IPS DF 19.7 (cell line): ENCODE data around the gene CASTOR1.
"Not testable (repeated sequence)": the region's sequence is repeated elsewhere in the genome, so short reads cannot be mapped to it uniquely, and the experiment has no call there.

ENCODE experiments used
- DNase-seq: peaks from one replicate; pipeline ENCODE4 v3.0.0-alpha.2; 2013; ENCODE audit warnings: low read depth, low spot score

CASTOR1 gene

GRCh38 chr22:30289141-30289979, at the start of gene CASTOR1:
Gene CASTOR1 (minus strand): TSS chr22:30289505. CDS start chr22:30289497, 8 bp downstream.
- peak; percentile 91 for DNase-seq

DNA sequence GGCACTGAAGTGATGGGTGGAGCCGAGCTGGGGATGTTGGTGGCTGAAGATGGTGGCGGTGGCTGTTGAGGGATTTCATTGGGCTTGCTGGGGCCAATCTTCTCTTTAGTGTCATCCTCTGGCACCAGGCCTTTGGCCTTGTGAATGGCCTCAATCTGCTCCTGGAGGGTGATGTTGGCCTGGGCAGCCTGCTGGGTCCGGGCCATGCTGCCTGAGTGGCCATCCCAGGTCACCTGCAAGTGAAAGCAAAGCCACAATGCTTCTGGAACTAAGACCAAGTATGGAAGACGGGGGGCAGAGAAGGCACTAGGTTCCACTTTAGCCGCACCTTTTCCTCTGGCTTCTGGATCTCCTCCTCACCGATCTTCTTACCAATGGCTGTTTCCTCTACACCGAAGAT, 49.5 kb upstream of the CASTOR1 start:
- no peak for DNase-seq

- DNase-seq = not testable (repeated sequence)
Observed at GRCh38 chr22:30338341-30338740, 49.0 kb upstream of the CASTOR1 start.

DNA sequence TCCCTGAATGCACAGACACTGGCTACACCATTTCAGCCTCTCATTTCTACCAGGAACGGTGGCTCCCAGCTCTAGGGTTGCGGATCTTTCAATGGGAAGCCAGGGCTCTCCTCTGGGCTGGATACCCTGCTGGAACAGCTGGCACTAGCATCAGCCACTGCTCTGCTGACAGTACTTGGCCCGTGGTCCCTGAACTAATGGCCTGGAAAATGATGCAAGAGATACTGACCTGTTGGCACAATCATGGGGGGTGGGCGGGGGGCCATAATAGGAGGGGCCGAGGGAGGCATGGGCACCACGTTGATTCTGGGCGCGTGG, 48.1 kb upstream of the CASTOR1 start:
- DNase-seq = no peak

DNA sequence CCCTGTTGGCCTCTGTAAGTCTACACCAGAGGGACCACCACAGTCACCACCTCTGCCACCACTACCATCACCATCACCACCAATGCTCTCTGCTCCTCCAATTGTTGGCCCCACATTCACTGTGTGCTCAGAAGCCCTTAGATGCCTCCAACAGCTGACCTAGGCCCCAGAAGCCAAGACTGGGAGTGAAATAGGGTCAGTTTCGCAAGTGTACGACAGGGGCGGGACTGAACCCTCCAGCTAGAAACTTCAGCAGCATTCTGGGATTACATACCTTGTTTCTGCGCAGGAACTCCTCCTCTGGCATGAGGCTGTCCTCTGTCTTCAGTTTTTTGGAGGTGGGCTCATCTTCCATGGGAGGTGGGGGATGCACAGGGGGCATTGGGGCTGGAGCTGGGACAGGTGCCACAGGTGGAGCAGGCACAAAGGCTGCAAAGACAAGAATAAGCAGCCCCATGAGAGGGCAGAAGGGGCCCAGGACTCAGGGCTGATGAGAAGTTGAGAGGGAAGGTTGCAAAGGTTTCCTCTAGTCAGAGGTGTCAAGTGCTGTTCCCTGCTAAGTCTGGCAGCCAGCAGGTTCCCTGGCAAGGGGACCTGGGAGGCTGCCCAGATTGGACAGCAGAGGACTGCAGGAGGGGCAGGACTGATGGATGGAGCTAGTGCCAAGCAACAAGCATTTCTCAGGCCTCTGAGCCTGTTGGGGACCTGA, 47.6 kb upstream of the CASTOR1 start:
- DNase-seq = no peak

DNA sequence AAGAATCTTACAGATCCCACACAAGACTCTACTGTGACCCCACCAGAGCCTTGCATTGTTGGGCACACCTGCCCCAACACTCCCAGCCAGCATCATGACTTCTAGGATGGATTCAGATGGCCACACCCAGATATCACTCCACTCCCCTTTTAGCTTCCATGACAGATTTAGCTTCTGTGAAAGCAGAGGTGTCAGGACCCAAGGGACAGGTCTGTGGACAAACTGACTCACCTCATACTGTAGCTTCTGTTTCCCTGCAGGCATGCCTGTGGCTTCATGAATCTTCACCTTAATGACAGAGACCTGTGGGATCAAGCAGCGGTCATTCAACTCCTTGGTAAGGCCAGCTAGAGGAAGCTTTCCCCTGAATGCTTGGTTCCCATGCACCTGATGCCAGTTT, 45.9 kb upstream of the CASTOR1 start:
- DNase-seq = no peak

- no peak for DNase-seq
Observed at GRCh38 chr22:30334646-30335045, 45.3 kb upstream of the CASTOR1 start.

- no peak for DNase-seq
Observed at GRCh38 chr22:30333707-30334087, 44.4 kb upstream of the CASTOR1 start.

DNA sequence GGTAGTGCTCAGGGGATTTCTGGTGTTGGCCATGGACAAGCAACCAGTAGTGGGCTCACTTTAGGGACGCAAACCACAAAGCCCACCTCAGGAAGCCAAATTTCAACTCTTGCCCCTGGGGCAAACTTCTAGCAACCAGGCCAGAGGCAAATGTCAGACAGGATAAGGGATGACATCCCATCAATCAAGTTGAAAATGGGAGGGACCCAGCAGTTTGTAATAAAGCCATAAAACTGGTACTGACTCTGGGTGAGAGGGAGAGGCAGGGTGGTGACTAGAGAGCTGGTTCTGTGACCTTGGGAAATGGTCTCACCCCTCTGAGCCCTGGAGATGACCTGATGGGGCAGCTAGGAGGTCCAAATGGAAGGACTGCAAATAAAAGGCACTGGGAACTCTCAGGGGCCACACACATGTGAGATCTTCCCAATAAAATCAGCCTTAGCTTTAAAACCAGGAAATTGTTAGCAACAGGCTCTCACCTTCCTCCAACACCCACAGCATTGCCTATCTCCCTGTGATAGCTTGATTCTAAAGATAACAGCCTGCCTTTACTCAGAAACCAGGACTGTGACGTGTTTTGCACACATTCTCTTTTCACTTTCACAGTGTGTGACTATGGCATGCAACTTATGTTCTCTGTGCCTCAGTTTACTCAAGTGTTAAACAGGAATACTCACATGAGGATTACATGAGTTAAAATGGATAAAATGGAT, 43.8 kb upstream of the CASTOR1 start:
- DNase-seq = no peak

DNA sequence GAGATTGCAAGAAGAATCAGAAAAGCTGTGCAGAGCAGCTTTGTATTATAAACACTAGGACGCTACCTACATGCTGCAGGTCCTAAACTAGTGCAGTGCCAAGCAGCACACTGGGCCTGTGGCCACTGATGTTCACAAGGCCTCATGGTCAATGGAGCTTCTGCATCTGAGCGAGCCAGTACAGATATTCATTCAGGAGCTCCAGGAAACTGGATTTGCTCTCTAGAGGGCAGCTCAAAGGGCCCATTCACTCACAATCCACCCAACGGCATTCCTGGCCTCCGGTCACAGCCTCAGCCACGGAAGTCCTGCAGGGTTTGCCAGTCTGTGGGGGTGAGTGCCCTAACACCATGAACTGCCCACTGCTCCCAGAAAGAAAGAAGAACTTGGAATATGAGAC, 43.2 kb upstream of the CASTOR1 start:
- no peak for DNase-seq

DNA sequence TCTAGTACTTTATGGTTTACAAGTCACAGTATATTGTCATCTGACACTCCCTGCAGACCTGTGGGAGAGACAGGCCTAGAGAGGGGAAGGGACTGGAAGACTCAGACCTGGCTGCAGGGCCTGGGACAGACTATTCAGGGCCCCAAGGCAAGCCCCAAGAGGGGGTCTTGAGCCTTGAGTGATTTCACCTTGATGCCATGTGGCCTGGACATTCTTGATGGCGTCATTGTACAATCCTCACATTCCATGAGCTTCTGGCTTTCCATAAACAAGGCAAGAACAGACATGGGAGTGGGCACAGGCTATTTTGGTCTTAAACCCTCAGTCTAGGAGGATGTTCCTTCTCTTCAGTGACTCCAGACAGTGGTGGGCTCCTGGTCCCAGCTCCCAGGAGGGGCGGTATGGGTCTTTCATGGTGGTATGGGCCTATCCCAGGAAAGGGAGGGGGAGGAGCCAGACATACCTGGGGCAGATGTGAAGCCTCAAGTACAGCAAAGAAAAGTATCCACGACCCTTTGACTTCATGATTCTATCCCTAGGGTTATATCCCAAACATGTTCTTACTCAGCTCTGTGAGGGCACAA, 39.3 kb upstream of the CASTOR1 start:
- DNase-seq = no peak

GRCh38 chr22:30327864-30328345, 38.6 kb upstream of the CASTOR1 start:
- no peak for DNase-seq

DNA sequence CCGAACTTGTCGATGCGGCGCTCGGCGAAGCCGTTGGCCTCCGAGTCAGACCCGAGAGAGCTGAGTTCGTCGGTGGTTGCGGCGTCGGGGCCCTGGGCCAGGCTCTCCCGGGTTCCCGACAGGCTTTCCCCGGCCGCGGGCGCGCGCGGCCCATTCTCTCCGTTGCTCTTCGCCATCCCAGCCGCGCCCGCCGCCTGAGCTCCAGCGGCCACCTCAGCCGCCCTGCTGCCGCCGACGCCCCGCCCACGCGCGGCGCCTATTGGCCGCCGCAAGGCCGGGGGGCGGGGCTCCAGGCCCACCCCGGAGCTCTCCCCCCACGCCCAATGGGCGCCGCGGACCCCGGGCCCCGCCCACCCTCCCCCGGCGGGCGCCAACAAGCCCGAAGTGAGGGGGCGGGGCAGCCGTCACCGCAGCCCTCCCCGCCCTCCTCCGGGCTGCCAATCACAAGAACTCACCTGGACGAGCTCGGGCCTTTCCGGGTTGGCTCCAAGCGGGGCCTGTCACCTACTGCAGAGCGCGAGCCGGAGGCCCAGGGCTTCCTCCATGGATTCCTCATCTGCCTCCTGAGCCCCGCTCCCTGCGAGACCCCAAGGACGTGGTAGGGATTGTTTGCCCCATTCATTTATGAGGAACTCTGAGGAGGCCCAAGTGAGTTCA, 37.5 kb upstream of the CASTOR1 start, which contains the start of gene TBC1D10A:
Gene TBC1D10A (minus strand): TSS at position 236 of the 657 bp plus-strand sequence. CDS start 60 bp downstream, at position 176.
- DNase-seq = peak; percentile 75

- DNase-seq = no peak
Observed at GRCh38 chr22:30326255-30326705, 37.0 kb upstream of the CASTOR1 start.

- DNase-seq = no peak
Observed at GRCh38 chr22:30325724-30326254, 36.5 kb upstream of the CASTOR1 start.

GRCh38 chr22:30325065-30325720, 35.9 kb upstream of the CASTOR1 start:
- no peak for DNase-seq

DNA sequence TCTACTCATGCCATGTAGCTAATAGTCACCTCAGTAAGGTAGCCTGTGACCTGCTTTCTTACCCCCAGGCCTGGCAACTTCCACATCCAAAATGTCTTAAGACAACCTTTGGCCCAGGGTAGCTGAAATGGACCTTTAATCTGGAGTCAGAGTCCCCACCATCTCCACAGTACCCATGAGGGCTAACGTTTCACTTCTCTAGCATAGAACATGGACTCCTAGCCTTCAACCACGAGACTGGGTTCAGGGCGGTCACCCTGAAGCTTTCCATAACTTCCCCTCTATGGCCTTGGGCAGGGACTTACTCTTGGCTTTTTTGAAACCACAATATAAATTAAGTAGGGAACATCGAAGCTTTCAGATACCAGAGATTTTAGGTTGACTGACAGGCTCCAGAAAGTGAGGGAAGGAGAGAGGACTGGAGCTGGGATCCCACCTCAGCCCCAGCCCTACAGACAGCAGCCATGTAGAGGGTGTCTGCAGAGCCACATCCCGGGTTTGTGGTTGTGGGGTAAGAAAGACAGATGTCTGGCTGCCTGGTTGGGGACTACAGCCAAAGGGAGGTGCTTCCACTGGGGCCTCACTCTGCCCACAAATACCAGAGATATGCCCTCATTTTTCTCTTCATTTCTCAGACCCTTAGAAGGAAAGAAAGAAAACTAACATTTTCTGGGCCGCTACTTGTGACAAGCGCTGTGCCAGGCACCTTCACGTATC, 34.9 kb upstream of the CASTOR1 start:
- no peak for DNase-seq

DNA sequence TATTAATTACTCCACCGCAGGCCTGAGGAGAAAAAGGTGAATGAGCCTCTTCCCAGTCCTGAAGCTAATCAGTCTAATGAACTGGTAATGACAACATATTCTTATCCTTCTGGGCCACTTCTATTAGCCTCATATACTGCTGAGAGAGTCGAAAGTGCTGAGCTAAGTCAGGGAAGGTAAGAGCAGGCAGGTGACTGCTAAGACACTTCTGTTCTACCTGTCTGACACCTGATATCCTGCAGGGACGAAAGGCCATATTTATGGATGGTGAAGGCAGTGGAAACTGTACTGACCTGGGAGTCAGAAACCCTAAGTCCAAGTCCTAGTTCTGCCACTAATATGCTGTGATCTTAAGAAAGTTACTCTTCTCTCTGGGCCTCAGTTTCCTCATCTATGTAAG, 33.9 kb upstream of the CASTOR1 start:
- no peak for DNase-seq

DNA sequence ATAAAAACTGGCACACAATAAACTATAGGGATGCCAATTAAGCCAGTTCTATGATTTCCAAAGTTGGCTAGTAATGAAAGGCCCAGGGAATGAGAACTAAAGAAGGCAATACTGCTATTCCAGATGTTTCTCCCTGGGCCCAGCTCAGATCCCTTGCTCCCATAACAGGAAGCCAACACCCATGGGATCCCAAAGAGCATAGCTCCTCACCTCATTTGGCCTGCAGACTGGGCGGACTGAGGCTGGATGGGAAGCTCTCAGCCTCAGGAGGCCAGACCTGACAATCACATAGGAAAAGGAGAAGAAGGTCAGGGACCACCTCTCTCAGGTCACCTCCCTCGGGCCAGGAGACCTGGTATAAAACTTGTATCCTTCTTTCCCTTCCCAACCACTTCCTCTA, 32.2 kb upstream of the CASTOR1 start:
- no peak for DNase-seq

- no peak for DNase-seq
Observed at GRCh38 chr22:30320021-30320556, 30.8 kb upstream of the CASTOR1 start.
